ENCODE results near the gene ASF1A.
A peak's percentile ranks its signal among the peaks of the same experiment; 100 is the strongest.

GRCh38 chr6:118894425-118895260 is 691 bp downstream of the ASF1A start:
- TF ChIP-seq CTCF (IDR thresholded peaks at IDR 0.05) (no peak), POLR2AphosphoS5 (IDR thresholded peaks at IDR 0.05) (peak in 1 of 3 donors; percentile 63)

Data from stomach (tissue), 4 donors.